Measurements from ENCODE around the gene ADGB. TPM values are rescaled to one million over a fixed set of nuclear protein-coding genes. Genes with fewer than 3 reads are reported as not detected.
"Not testable (repeated sequence)": the region's sequence is repeated elsewhere in the genome, so short reads cannot be mapped to it uniquely, and the experiment has no call there.

ADGB gene
- not detected for polyA plus RNA-seq (2012; ENCODE audit: missing spikeins)

GRCh38 chr6:146598772-146599405 is at the start of gene ADGB:
Gene ADGB (plus strand): TSS chr6:146598972. CDS start chr6:146599041, 69 bp downstream.
- no peak for FAIRE-seq
- no peak for DNase-seq (ENCODE audit: insufficient read length)
- TF ChIP-seq POLR2AphosphoS5 (IDR thresholded peaks at IDR 0.05; ENCODE audit: low read depth, low read length) (no peak), POLR2A (IDR thresholded peaks at IDR 0.05; ENCODE audit: low read depth, low read length) (no peak), TAF1 (IDR thresholded peaks at IDR 0.05; ENCODE audit: borderline replicate concordance, low read depth, low read length) (no peak)

GRCh38 chr6:146550911-146551310 is 47.9 kb upstream of the ADGB start:
- TF ChIP-seq TAF1 (IDR thresholded peaks at IDR 0.05; ENCODE audit: borderline replicate concordance, low read depth, low read length): no peak
- TF ChIP-seq POLR2AphosphoS5 (IDR thresholded peaks at IDR 0.05; ENCODE audit: low read depth, low read length): no peak
- TF ChIP-seq POLR2A (IDR thresholded peaks at IDR 0.05; ENCODE audit: low read depth, low read length): no peak
- FAIRE-seq (no peak), DNase-seq (ENCODE audit: insufficient read length) (no peak)

- TF ChIP-seq POLR2AphosphoS5 (IDR thresholded peaks at IDR 0.05; ENCODE audit: low read depth, low read length) (no peak), TAF1 (IDR thresholded peaks at IDR 0.05; ENCODE audit: borderline replicate concordance, low read depth, low read length) (no peak), POLR2A (IDR thresholded peaks at IDR 0.05; ENCODE audit: low read depth, low read length) (no peak)
- DNase-seq (ENCODE audit: insufficient read length) (no peak), FAIRE-seq (no peak)
Measured at GRCh38 chr6:146551545-146551944, 47.2 kb upstream of the ADGB start.

GRCh38 chr6:146553377-146554135 is 45.2 kb upstream of the ADGB start:
- no peak for TF ChIP-seq POLR2A (IDR thresholded peaks at IDR 0.05; ENCODE audit: low read depth, low read length)
- FAIRE-seq (no peak), DNase-seq (ENCODE audit: insufficient read length) (no peak)

- TF ChIP-seq POLR2A (IDR thresholded peaks at IDR 0.05; ENCODE audit: low read depth, low read length): no peak
- TF ChIP-seq TAF1 (IDR thresholded peaks at IDR 0.05; ENCODE audit: borderline replicate concordance, low read depth, low read length): no peak
- TF ChIP-seq POLR2AphosphoS5 (IDR thresholded peaks at IDR 0.05; ENCODE audit: low read depth, low read length): no peak
- FAIRE-seq (no peak), DNase-seq (ENCODE audit: insufficient read length) (no peak)
Measured at GRCh38 chr6:146560607-146561006, 38.2 kb upstream of the ADGB start.

GRCh38 chr6:146566661-146567060 is 32.1 kb upstream of the ADGB start:
- not testable (repeated sequence) for FAIRE-seq; DNase-seq (ENCODE audit: insufficient read length)

GRCh38 chr6:146568619-146569018 is 30.2 kb upstream of the ADGB start:
- not testable (repeated sequence) for FAIRE-seq; DNase-seq (ENCODE audit: insufficient read length)

- DNase-seq (ENCODE audit: insufficient read length) (no peak), FAIRE-seq (no peak)
- no peak for TF ChIP-seq POLR2A (IDR thresholded peaks at IDR 0.05; ENCODE audit: low read depth, low read length)
- TF ChIP-seq POLR2AphosphoS5 (IDR thresholded peaks at IDR 0.05; ENCODE audit: low read depth, low read length): no peak
- no peak for TF ChIP-seq TAF1 (IDR thresholded peaks at IDR 0.05; ENCODE audit: borderline replicate concordance, low read depth, low read length)
Measured at GRCh38 chr6:146574211-146574610, 24.6 kb upstream of the ADGB start.

GRCh38 chr6:146578054-146578453 is 20.7 kb upstream of the ADGB start:
- TF ChIP-seq POLR2A (IDR thresholded peaks at IDR 0.05; ENCODE audit: low read depth, low read length) (no peak), TAF1 (IDR thresholded peaks at IDR 0.05; ENCODE audit: borderline replicate concordance, low read depth, low read length) (no peak), POLR2AphosphoS5 (IDR thresholded peaks at IDR 0.05; ENCODE audit: low read depth, low read length) (no peak)
- no peak for DNase-seq (ENCODE audit: insufficient read length)
- FAIRE-seq: no peak

- no peak for FAIRE-seq
- DNase-seq (ENCODE audit: insufficient read length): no peak
- TF ChIP-seq TAF1 (IDR thresholded peaks at IDR 0.05; ENCODE audit: borderline replicate concordance, low read depth, low read length) (no peak), POLR2AphosphoS5 (IDR thresholded peaks at IDR 0.05; ENCODE audit: low read depth, low read length) (no peak), POLR2A (IDR thresholded peaks at IDR 0.05; ENCODE audit: low read depth, low read length) (no peak)
Measured at GRCh38 chr6:146581968-146582367, 16.8 kb upstream of the ADGB start.

- no peak for DNase-seq (ENCODE audit: insufficient read length)
- no peak for FAIRE-seq
- no peak for TF ChIP-seq POLR2A (IDR thresholded peaks at IDR 0.05; ENCODE audit: low read depth, low read length)
- TF ChIP-seq POLR2AphosphoS5 (IDR thresholded peaks at IDR 0.05; ENCODE audit: low read depth, low read length): no peak
- TF ChIP-seq TAF1 (IDR thresholded peaks at IDR 0.05; ENCODE audit: borderline replicate concordance, low read depth, low read length): no peak
Measured at GRCh38 chr6:146582857-146583256, 15.9 kb upstream of the ADGB start.

GRCh38 chr6:146583966-146584365 is 14.8 kb upstream of the ADGB start:
- no peak for FAIRE-seq
- DNase-seq (ENCODE audit: insufficient read length): no peak
- TF ChIP-seq POLR2A (IDR thresholded peaks at IDR 0.05; ENCODE audit: low read depth, low read length) (no peak), TAF1 (IDR thresholded peaks at IDR 0.05; ENCODE audit: borderline replicate concordance, low read depth, low read length) (no peak), POLR2AphosphoS5 (IDR thresholded peaks at IDR 0.05; ENCODE audit: low read depth, low read length) (no peak)

Data from GM12892 (cell line).